ENCODE measurements around the gene SELENOV. TPM values are rescaled to one million over a fixed set of nuclear protein-coding genes. Genes with fewer than 3 reads are reported as not detected.
A peak's percentile ranks its signal among the peaks of the same experiment; 100 is the strongest.

SELENOV gene
- total and polyA plus RNA-seq, 2 experiments from 2014 or later: not detected

DNA sequence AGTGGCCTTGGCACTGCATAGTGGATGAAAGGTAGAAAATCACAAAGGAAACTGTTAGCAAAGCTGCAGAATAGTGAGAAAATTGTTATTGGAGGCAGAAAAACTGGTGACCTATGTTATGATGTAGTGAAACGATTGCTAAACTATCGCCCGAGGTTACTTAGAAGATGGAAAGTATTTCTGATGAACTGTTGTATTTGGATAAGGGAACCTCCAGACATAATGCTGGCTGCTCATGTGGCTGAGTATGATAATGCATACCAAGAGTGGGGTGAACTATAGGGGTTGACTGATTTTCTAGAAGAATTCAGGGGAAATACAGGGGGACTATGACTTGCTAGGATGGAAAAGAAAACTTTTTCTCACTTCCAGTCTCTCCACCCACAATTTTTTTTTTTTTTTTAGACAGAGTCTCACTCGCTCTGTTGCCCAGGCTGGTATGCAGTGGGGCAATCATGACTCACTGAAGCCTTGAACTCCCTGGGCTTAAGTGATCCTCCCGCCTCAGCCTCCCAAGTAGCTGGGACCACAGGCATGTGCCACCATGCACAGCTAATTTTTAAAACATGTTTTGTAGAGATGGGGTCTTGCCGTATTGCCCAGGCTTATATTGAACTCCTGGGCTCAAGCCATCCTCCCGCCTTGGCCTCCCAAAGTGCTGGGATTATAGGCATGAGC is 29.4 kb downstream of the SELENOV start:
- Histone ChIP-seq H3K79me2 (ENCODE audit: insufficient read depth) (peaks cover 1% of the 10 kb centered on the region; the same call in 1 of the 2 replicates), H3K9me3 (ENCODE audit: low read depth) (no peaks in the 10 kb centered on the region), H3K27ac (no peak overlapping the region), H3K4me1 (ENCODE audit: insufficient read depth) (no peaks in the 10 kb centered on the region), H3K4me3 (no peak overlapping the region), H2AFZ (no peak overlapping the region), H3K36me3 (ENCODE audit: low read depth) (no peaks in the 10 kb centered on the region), H4K20me1 (ENCODE audit: insufficient read depth) (no peaks in the 10 kb centered on the region), H3K4me2 (ENCODE audit: unreplicated experiment) (no peak overlapping the region), H3K9me2 (ENCODE audit: insufficient read depth) (no peaks in the 10 kb centered on the region), H3K9ac (no peak overlapping the region), H3K27me3 (replicated peaks; ENCODE audit: insufficient read depth) (peaks cover 7% of the 10 kb centered on the region; the same call in 1 of the 2 replicates), H3F3A (ENCODE audit: insufficient read depth) (no peaks in the 10 kb centered on the region)
- 56 to 66% methylated on average over 7 of the region's 7 CpGs for WGBS, 2 experiments (ENCODE audit: low coverage in 1 of 2, low lambda C conversion rate in 2 of 2, missing lambda C conversion rate in 2 of 2)
- DNase-seq: peak; percentile 53
- no peak for TF ChIP-seq EZH2phosphoT487 (IDR thresholded peaks at IDR 0.05; ENCODE audit: insufficient read depth, low read depth)
- no peak for TF ChIP-seq EZH2 (IDR thresholded peaks at IDR 0.05; ENCODE audit: insufficient read depth, poor library complexity, severe bottlenecking)
- in situ Hi-C loops (cut with MboI): no loop called here

DNA sequence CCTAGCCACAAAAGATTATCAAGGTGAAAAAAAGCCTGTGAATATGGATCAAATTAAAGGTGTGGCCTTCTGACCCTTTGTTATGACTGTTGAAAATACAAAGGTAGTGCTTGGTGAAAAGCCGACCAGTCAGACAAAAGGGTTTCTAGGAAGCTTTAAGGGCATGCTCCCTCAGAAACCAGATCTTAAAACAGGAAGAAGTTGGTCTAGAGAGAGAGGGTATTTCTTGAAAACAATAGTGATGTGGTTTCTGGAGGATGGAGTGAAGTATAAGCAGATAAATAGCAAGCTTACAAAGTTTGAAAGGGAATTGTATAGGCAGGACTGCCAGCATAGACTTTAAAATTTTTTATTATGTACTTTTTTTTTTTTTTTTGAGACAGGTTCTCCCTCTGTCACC is 30.0 kb downstream of the SELENOV start:
- in situ Hi-C loops (cut with MboI): no loop called here
- no peak overlapping the region for H3K9ac ChIP-seq
- no peak overlapping the region for H3K4me3 ChIP-seq
- no peaks in the 10 kb centered on the region for H3F3A ChIP-seq (ENCODE audit: insufficient read depth)
- TF ChIP-seq EZH2phosphoT487 (IDR thresholded peaks at IDR 0.05; ENCODE audit: insufficient read depth, low read depth): no peak
- no peak for TF ChIP-seq EZH2 (IDR thresholded peaks at IDR 0.05; ENCODE audit: insufficient read depth, poor library complexity, severe bottlenecking)
- H3K9me2 ChIP-seq (ENCODE audit: insufficient read depth): no peaks in the 10 kb centered on the region
- H3K4me1 ChIP-seq (ENCODE audit: insufficient read depth): no peaks in the 10 kb centered on the region
- no peaks in the 10 kb centered on the region for H3K9me3 ChIP-seq (ENCODE audit: low read depth)
- no peak overlapping the region for H3K4me2 ChIP-seq (ENCODE audit: unreplicated experiment)
- no peaks in the 10 kb centered on the region for H4K20me1 ChIP-seq (ENCODE audit: insufficient read depth)
- no peak for DNase-seq
- no peak overlapping the region for H2AFZ ChIP-seq
- H3K36me3 ChIP-seq (ENCODE audit: low read depth): no peaks in the 10 kb centered on the region
- H3K27ac ChIP-seq: no peak overlapping the region
- peaks cover 7% of the 10 kb centered on the region; the same call in 1 of the 2 replicates for H3K27me3 ChIP-seq (replicated peaks; ENCODE audit: insufficient read depth)
- H3K79me2 ChIP-seq (ENCODE audit: insufficient read depth): no peaks in the 10 kb centered on the region
- WGBS, 2 experiments (ENCODE audit: low coverage in 1 of 2, low lambda C conversion rate in 2 of 2, missing lambda C conversion rate in 2 of 2): 41 to 43% methylated on average over 1 of the region's 1 CpG

DNA sequence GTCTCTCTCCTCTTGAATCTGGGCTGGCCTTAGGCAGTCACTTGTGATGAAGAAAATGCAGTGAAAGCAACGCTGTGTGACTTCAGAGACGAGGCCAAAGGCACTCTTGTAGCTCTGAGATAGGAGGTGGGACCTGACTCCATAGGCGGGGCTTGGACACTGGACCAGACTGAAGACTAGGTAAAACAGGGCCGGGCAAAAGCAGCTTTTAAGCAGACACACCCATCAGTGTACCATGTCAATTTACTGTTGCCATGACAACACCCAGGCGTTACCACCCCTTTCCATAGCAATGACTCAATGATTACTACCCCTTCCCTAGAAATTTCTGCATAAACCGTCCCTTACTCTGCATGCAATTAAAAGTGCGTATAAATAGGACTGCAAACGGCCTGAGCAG is 31.7 kb downstream of the SELENOV start:
- Histone ChIP-seq H3K9ac (no peak overlapping the region), H3K79me2 (ENCODE audit: insufficient read depth) (no peaks in the 10 kb centered on the region), H3K27ac (no peak overlapping the region), H3K36me3 (ENCODE audit: low read depth) (no peaks in the 10 kb centered on the region), H3K4me2 (ENCODE audit: unreplicated experiment) (no peak overlapping the region), H3K9me2 (ENCODE audit: insufficient read depth) (no peaks in the 10 kb centered on the region), H3F3A (ENCODE audit: insufficient read depth) (no peaks in the 10 kb centered on the region), H4K20me1 (ENCODE audit: insufficient read depth) (no peaks in the 10 kb centered on the region), H3K4me1 (ENCODE audit: insufficient read depth) (no peaks in the 10 kb centered on the region), H3K9me3 (ENCODE audit: low read depth) (no peaks in the 10 kb centered on the region), H3K4me3 (no peak overlapping the region), H2AFZ (no peak overlapping the region), H3K27me3 (replicated peaks; ENCODE audit: insufficient read depth) (peaks cover 7% of the 10 kb centered on the region; the same call in 1 of the 2 replicates)
- 22 to 31% methylated on average over 8 of the region's 8 CpGs for WGBS, 2 experiments (ENCODE audit: low coverage in 1 of 2, low lambda C conversion rate in 2 of 2, missing lambda C conversion rate in 2 of 2)
- TF ChIP-seq EZH2phosphoT487 (IDR thresholded peaks at IDR 0.05; ENCODE audit: insufficient read depth, low read depth) (no peak), EZH2 (IDR thresholded peaks at IDR 0.05; ENCODE audit: insufficient read depth, poor library complexity, severe bottlenecking) (no peak)
- in situ Hi-C loops (cut with MboI): no loop called here
- DNase-seq: peak; percentile 10

DNA sequence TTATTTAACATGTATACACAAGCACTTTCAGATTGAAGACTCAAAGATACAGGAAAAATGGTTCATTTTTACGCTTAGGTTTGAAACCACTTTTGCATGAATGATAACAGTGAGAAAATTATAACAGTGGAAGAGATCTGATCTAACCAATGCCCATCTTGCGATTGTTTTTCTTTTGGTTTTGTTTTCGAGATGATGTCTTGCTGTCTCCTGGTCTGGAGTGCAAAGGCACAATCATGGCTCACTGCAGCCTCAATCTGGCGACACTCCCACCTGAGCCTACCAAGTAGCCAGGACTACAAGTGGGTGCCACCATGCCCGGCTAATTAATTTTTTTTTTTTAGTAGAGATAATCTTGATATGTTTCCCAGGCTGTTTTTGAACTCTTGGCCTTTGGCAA is 35.3 kb downstream of the SELENOV start:
- Histone ChIP-seq H3K27me3 (replicated peaks; ENCODE audit: insufficient read depth) (peaks cover 27% of the 10 kb centered on the region), H4K20me1 (ENCODE audit: insufficient read depth) (no peaks in the 10 kb centered on the region), H3K4me3 (no peak overlapping the region), H2AFZ (no peak overlapping the region), H3K27ac (no peak overlapping the region), H3K4me1 (ENCODE audit: insufficient read depth) (no peaks in the 10 kb centered on the region), H3K9me3 (ENCODE audit: low read depth) (no peaks in the 10 kb centered on the region), H3K4me2 (ENCODE audit: unreplicated experiment) (no peak overlapping the region), H3K9ac (no peak overlapping the region), H3K9me2 (ENCODE audit: insufficient read depth) (no peaks in the 10 kb centered on the region), H3K36me3 (ENCODE audit: low read depth) (no peaks in the 10 kb centered on the region), H3K79me2 (ENCODE audit: insufficient read depth) (no peaks in the 10 kb centered on the region), H3F3A (ENCODE audit: insufficient read depth) (no peaks in the 10 kb centered on the region)
- DNase-seq: no peak
- in situ Hi-C loops (cut with MboI): no loop called here
- 57 to 60% methylated on average over 5 of the region's 5 CpGs for WGBS, 2 experiments (ENCODE audit: low coverage in 1 of 2, low lambda C conversion rate in 2 of 2, missing lambda C conversion rate in 2 of 2)
- TF ChIP-seq EZH2 (IDR thresholded peaks at IDR 0.05; ENCODE audit: insufficient read depth, poor library complexity, severe bottlenecking): no peak
- TF ChIP-seq EZH2phosphoT487 (IDR thresholded peaks at IDR 0.05; ENCODE audit: insufficient read depth, low read depth): no peak

All from GM23248 (cell line).